ENCODE results near the gene CYLC2. TPM values are rescaled to one million over a fixed set of nuclear protein-coding genes. Genes with fewer than 3 reads are reported as not detected.

Gene CYLC2
- not detected in 2 replicates for total RNA-seq

DNA sequence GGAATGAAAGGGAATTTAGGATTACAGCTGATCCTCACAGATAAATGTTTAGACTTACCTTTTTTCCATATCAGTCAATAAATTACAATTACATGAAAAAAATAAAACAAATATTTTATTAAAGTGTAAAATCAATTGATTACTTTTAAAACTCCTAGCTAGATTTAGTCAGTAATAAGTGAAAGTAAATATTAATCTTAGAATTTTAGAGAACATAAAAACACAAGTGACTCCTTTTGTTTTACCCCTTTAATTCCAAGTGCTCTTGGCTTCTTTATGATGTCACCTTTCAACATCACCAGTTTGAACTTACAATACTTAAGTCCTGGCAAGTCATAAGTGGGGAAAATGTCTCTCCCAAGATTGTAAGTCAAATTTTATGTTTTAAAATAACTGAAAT is at the start of gene CYLC2:
Gene CYLC2, plus strand, starts transcription at position 301 of the 400 bp plus-strand sequence. Its CDS starts 48 bp downstream, at position 349.
- DNase-seq = no peak

DNA sequence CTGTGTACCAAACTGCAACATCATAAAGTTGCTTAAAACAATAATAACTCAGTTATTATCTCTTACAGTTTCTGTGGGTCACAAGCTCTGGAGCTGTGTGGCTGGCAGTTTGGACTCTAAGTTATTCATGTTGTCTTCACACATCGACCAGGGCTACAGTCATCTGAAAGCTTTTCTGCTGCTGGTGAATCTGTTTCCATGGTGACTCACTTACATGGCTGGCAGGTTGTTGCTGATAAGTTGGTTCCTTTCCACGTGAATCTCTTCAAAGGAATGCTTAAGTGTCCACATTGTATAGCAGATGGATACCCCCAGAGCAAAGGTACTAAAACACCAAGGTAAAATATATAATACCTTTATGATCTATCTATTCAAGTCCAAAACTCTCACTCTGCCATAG is 44.8 kb upstream of the CYLC2 start:
- DNase-seq = no peak

- DNase-seq = no peak
Measured at GRCh38 chr9:102966999-102967398, 28.1 kb upstream of the CYLC2 start.

- no peak for DNase-seq
Measured at GRCh38 chr9:102967979-102968378, 27.2 kb upstream of the CYLC2 start.

GRCh38 chr9:102972780-102973179 is 22.4 kb upstream of the CYLC2 start:
- DNase-seq = no peak

GRCh38 chr9:102974530-102974929 is 20.6 kb upstream of the CYLC2 start:
- no peak for DNase-seq

DNA sequence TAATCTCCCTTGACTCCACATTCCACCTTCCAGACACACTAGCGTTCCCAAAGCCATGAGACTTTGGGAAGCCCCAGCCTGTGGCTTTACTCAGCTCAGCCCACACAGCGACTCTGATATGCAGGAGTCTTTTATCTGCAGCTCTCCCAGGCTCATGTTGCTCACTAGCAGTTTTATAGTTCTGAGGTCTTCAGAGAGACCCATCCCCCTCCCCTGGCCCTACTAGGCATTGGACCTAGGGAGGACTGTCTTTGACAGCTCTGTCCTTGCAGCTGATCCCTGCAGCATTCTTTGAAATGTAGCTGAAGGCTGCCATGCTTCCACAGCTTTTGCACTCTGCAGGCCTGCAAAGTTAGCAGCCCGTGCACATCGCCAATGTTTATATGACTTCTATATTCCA is 19.9 kb upstream of the CYLC2 start:
- DNase-seq = no peak

DNA sequence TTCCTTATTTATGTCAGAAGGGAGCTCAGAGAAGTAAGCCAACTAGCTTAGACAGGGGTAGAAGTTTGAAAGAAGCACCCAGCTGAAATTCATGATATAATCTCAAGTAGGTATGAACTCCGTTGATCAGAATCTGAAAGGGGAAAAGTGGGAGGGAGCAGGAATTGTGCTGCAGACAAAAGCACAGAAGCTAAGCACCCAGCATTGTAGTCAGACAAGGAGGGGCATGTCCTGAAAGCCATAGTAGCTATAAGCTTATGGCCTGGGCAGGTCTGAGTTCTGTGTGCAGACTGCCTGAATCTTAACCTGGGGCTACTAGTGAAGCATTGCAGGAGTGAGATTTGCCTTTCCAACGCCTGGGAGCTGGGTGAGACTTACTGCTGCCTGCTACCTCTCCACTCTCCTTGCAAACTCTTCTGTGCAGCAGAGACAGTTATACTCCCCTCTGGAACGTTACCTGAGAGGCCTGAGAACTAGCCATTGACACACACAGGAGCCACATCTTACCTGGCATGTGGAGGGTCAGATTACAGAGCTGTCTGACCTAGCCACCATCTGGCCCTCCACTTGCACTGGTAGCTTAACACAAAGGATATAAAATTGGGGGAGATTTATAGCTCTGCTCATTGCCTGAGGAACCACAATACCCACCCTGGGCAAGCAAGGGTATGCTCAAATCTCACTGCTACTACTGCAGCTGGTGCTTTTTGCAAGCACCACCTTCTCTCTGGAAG is 9.8 kb upstream of the CYLC2 start:
- no peak for DNase-seq

- no peak for DNase-seq
Measured at GRCh38 chr9:102986425-102986824, 8.7 kb upstream of the CYLC2 start.

- DNase-seq = no peak
Measured at GRCh38 chr9:103003689-103004088, 8.6 kb downstream of the CYLC2 start.

DNA sequence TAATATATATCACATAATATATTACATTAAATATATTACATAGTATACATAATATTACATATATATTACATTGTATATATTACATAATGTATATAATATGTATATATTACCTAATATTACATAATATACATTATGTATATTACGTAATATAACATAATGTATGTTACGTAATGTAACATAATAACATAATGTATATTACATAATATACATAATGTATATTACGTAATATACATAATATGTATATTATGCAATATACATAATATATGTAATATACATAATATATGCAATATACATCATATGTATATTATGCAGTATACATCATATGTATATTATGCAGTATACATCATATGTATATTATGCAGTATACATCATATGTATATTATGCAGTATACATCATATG is 19.1 kb downstream of the CYLC2 start:
- DNase-seq = no peak

GRCh38 chr9:103025796-103026195 is 30.7 kb downstream of the CYLC2 start:
- DNase-seq = no peak

DNA sequence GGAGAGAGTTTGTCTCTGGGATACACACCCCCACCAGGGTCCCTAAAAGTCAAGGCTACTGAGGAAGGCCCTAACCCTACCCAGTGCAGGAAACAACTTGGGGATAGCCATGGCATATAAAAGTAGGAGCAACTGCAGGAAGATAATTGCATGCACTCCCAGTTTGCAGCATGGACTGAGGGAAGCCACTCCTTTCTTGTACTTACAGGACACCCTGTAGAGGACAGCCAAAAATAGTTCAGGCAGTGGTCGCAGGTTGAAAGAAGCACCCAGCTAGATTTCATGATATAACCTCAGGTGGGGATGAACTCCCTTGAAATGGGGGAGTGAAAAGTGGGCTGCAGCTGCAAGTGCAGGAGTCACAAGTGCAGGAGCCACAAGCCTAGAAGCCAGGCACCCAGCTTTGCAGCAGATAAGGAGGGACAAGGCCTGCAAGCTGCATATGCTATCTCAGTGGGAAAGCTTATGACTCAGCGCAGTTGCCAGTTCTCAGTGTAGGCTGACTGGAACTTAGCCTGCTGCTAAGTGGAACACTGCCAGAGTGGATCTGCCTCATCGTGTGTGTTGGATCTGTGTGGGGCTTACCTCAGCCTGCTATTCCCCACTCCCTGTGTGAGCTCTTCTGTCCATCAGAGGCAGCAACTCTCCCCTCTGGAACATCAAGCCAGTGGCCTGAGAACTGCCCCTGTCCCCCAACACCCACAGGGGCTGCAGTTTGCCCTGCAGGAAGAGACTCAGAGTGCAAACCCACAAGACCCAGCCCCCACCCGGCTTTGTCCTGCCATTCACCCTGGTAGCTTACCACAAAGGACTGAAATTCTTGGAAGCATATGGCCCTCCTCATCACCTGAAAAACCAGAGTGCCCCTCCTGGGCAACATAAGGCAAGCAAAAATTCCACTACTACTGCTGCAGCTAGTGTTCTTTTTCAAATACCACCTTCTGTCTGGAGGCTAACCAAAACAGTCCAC is 42.7 kb downstream of the CYLC2 start:
- no peak for DNase-seq

DNA sequence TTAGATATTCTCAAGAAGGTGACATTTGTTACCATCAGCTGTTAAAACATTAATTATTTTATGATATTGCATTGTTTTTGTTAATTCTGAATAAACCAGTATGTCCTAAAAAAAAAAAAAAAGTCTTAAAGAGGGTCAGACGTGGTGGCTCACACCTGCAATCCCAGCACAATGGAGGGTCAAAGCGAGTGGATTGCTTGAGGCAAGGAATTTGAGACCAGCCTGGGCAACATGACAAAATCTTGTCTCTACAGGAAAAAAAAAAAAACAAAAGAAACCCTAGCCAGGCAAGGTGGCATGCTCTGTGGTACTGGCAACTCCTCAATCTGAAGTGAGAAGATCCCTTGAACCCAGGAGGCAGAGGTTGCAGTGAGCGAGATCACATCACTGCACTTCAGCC is 46.8 kb downstream of the CYLC2 start:
- DNase-seq = no peak

Data from dermis blood vessel endothelial cell (primary cell).